ENCODE measurements around the gene CEP20. TPM values are rescaled to one million over a fixed set of nuclear protein-coding genes. Genes with fewer than 3 reads are reported as not detected.

Gene CEP20
- total RNA-seq, 1 experiment from 2014 or later = 36.9 TPM

- Histone ChIP-seq H3K79me1 (ENCODE audit: insufficient read depth, low read depth, low read length, poor library complexity, severe bottlenecking) (no peaks in the 10 kb centered on the region), H2BK120ac (ENCODE audit: low read depth, low read length, poor library complexity, severe bottlenecking) (no peak overlapping the region), H2BK5ac (ENCODE audit: insufficient read length, low read length) (no peak overlapping the region), H3K27ac (ENCODE audit: insufficient read length, low read depth, low read length) (no peak overlapping the region), H3K9me3 (ENCODE audit: control insufficient read depth, low read depth, low read length) (no peaks in the 10 kb centered on the region), H4K20me1 (ENCODE audit: control insufficient read depth, insufficient read depth, insufficient read length) (no peaks in the 10 kb centered on the region), H4K5ac (ENCODE audit: insufficient read length, low read depth, low read length) (no peak overlapping the region), H2BK15ac (ENCODE audit: low read depth, low read length) (no peak overlapping the region), H3K4ac (ENCODE audit: low read depth, low read length) (no peak overlapping the region), H4K91ac (ENCODE audit: insufficient read length, low read depth, low read length) (no peak overlapping the region), H3K4me1 (ENCODE audit: insufficient read depth, low read length) (no peaks in the 10 kb centered on the region), H3K23me2 (ENCODE audit: insufficient read length, low read depth, low read length, poor library complexity, severe bottlenecking) (no peaks in the 10 kb centered on the region), H4K8ac (replicated peaks; ENCODE audit: insufficient read length, low read depth, low read length) (no peak overlapping the region), H2AK5ac (ENCODE audit: insufficient read length, low read length) (no peak overlapping the region), H3K27me3 (ENCODE audit: insufficient read depth, low read length) (no peaks in the 10 kb centered on the region), H2BK20ac (ENCODE audit: low read depth, low read length, poor library complexity, severe bottlenecking) (no peak overlapping the region), H3K4me2 (ENCODE audit: insufficient read depth, insufficient read length, low read length) (no peak overlapping the region), H2AFZ (ENCODE audit: low read length) (no peak overlapping the region), H2BK12ac (ENCODE audit: insufficient read length, low read depth, low read length) (no peak overlapping the region), H3K18ac (ENCODE audit: insufficient read length, low read depth, low read length) (no peak overlapping the region), H3K9ac (ENCODE audit: extremely low read depth, insufficient read length, low read length) (no peak overlapping the region), H3K23ac (ENCODE audit: insufficient read length, low read depth, low read length) (no peak overlapping the region), H3K14ac (ENCODE audit: insufficient read depth, low read length) (no peak overlapping the region), H3K79me2 (ENCODE audit: insufficient read depth, low read length) (no peaks in the 10 kb centered on the region), H3T11ph (ENCODE audit: low read length) (no peak overlapping the region), H3K56ac (ENCODE audit: insufficient read length, low read depth, low read length) (no peak overlapping the region)
- Mint-ChIP-seq H3K4me3 (no peak overlapping the region), H3K9me3 (peaks cover 0 to 4% of the 10 kb centered on the region in 2 experiments; a peak in 3 of 5 replicates), H3K4me1 (no peaks in the 10 kb centered on the region), H3K27me3 (ENCODE audit: low read depth) (no peaks in the 10 kb centered on the region), H3K36me3 (ENCODE audit: insufficient read depth in 1 of 3, low read depth in 3 of 3) (no peaks in the 10 kb centered on the region), H3K27ac (no peak overlapping the region)
- no peak for TF ChIP-seq CTCF (conservative IDR thresholded peaks at IDR 0.05)
- no peak for DNase-seq
- no CpG with 5 or more reads among the region's 8 CpGs for whole genome bisulfite sequencing (ENCODE audit: extremely low coverage, insufficient read length, low lambda C conversion rate)
Measured at GRCh38 chr16:15916323-15916722, 27.9 kb upstream of the CEP20 start.
